Ishikawa (cell line): ENCODE results near the gene NEAT1.

Experiments
- CEBPB ChIP-seq: IDR thresholded peaks from 2 replicates; pipeline ENCODE4 v1.6.1; 2012
- EGR1 ChIP-seq: IDR thresholded peaks from 2 replicates; pipeline ENCODE4 v1.6.1; 2012
- EP300 ChIP-seq: IDR thresholded peaks from 2 replicates; pipeline ENCODE4 v1.6.1; 2012; ENCODE audit warnings: borderline replicate concordance
- NFIC ChIP-seq: IDR thresholded peaks from 2 replicates; pipeline ENCODE4 v1.6.1; 2012
- RAD21 ChIP-seq: IDR thresholded peaks from 2 replicates; pipeline ENCODE4 v1.6.1; 2012; ENCODE audit warnings: low read depth
- REST ChIP-seq: IDR thresholded peaks from 2 replicates; pipeline ENCODE4 v1.6.1; 2012; ENCODE audit warnings: low read depth, mild to moderate bottlenecking
- TCF12 ChIP-seq: IDR thresholded peaks from 2 replicates; pipeline ENCODE4 v1.6.1; 2012; ENCODE audit warnings: low read depth
- TEAD4 ChIP-seq: IDR thresholded peaks from 2 replicates; pipeline ENCODE4 v1.6.1; 2012
- USF1 ChIP-seq: IDR thresholded peaks from 2 replicates; pipeline ENCODE4 v1.6.1; 2012
- YY1 ChIP-seq: IDR thresholded peaks from 2 replicates; pipeline ENCODE4 v1.6.1; 2012; ENCODE audit warnings: low read depth
- ZBTB7A ChIP-seq: IDR thresholded peaks from 2 replicates; pipeline ENCODE4 v1.6.1; 2012; ENCODE audit warnings: low read depth

The NEAT1 gene

DNA sequence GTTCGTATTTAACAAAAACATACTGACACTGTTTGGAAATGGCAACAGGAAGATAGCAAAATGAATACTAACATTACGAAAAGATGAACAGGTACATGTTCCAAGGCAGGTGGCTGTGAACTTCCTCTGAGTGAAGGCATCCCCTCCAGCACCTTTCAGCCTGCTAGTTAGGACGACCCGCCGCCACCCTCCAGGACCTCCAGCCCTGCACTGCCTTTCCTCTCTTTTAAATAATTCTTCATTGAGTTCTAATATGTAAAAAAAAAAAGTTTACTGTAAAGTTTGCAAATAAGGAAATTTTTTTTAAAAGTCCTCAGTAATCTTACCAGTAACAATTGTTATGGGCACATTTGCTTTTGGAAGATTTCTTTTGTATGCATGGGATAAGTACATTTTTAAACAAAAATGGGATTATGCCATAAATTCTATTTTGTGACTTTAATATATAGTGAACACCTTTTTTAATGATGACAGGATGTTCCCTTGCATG lies 6.0 kb downstream of the NEAT1 start:
- TF ChIP-seq ZBTB7A = no peak
- no peak for TF ChIP-seq TEAD4
- TF ChIP-seq REST = no peak

- TF ChIP-seq YY1 (no peak), RAD21 (no peak), TCF12 (no peak)
These were observed 6.6 kb downstream of the NEAT1 start for GRCh38 chr11:65429068-65429681.

DNA sequence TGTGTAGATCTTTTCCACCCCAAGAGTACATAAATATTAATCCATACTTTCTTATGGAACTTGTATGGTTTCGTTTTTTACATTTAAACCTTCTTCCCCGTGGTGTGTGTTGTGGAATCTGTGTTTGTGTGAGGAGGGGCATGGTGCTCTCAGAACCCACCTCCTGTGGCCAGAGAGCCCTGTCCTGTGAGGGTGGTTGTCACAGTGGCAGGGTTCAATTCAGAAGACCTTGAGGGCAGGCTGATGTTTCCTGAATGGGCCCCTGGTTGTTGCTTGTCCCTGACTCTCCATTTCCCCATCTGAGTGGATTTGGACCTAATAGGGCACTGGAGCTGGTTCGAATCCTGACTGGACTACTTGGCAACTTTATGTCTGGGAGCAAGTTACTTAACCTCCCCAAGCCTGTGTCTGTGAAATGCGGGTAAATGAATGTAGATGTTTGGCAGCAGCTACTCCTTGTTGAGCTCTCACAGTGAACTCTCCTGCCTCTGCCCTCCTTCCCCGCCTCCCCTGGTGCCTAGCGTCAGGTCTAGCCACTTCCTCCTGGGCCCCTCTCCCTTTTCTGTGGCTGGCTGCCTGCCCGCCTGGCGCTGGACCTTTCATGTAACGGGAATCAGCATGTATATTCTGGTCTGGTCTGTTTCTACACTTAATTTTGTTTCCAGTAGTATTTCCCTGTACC lies 7.3 kb downstream of the NEAT1 start:
- TF ChIP-seq ZBTB7A (no peak), USF1 (no peak), EGR1 (0 out of 2 replicates have a peak, but pooled peaks have one; percentile 14), CEBPB (no peak), REST (no peak), EP300 (no peak), YY1 (no peak)

- TF ChIP-seq REST (no peak), YY1 (no peak), NFIC (no peak), ZBTB7A (no peak), EGR1 (no peak)
These were observed 8.0 kb downstream of the NEAT1 start for GRCh38 chr11:65430406-65431217.

- no peak for TF ChIP-seq CEBPB
- no peak for TF ChIP-seq TCF12
- no peak for TF ChIP-seq USF1
- TF ChIP-seq REST = no peak
- TF ChIP-seq TEAD4 = no peak
These were observed 9.0 kb downstream of the NEAT1 start for GRCh38 chr11:65431451-65432099.
